ENCODE results near the gene GPR18.
"Not testable (repeated sequence)": the region's sequence is repeated elsewhere in the genome, so short reads cannot be mapped to it uniquely, and the experiment has no call there.

Gene GPR18

DNA sequence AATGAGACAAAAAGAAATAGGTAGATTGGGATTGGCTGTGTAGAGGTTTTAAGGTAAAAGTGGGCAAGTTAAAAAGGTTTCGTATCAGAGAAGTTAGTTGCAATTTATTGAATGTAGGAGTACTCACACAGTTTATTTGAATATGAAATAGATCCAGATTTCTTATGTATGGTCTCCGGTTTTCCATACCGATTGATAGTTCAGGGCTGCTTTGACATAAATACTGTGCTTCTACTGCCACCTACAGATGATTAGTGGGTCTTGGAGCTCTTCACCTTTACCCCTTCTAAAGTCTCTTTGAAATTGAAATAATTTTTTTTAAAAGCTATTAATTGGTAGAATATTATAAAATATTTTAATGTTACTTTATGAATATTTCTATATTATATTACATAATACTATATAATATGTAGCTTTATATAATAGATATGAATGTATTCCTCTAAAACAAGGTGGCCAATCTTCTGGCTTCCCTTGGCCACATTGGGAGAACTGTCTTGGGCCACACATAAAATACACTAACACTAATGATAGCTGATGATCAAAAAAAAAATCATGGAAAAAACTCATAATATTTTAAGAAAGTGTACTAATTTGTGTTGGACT is 7.7 kb upstream of the GPR18 start:
- DNase-seq = no peak

DNA sequence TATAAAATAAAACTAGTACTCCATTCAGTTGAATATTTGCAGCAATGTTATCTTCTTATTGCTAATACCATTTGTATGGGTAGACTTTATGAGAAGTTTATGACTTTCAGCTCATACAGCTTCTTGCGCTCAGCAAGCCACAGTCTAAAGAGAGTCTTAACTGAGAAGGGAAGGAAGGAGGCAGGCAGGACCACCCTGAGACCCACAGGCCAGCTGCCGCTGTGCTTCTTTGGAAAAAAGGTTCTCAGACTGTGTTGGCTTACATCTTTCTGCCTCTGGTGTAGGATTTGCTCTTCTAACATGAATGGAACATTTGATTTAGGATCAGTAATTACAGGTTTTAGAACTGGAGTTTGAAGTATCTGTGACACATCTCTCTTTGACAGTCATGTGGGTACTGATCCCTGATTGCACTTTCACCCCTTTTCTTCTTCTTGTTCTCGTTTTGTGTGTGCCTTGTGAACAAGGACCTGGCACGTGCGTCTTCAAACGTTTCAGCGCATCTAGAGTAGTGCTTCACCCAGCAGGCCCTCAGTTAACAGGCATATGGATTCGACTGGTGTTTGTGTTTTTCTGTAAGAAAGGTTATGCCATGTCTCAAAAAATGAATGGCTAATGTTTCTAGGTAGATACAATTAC is 7.1 kb upstream of the GPR18 start:
- no peak for DNase-seq

GRCh38 chr13:99264051-99264450 is 5.9 kb upstream of the GPR18 start:
- no peak for DNase-seq

- no peak for DNase-seq
Observed at GRCh38 chr13:99263126-99263785, 5.1 kb upstream of the GPR18 start.

DNA sequence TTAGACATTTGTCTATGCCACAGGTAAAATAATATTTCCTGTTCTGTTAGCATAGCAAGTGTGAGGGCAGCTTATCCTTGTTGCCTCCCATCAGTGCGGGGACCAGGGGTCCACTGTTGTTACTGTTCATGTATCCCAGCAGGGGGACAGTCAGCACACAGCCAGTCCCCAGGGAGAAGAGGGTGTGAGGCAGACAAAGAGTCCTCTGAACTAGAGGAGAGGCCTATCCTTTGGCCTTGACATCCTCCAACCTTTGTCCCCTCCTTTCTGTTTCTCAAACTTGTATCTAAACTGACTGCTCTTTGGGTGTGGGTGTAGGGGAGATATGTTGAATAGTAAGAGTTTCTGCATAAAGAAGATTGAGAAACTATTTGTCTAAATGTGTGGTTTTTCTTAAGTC is 2.9 kb upstream of the GPR18 start:
- no peak for DNase-seq

DNA sequence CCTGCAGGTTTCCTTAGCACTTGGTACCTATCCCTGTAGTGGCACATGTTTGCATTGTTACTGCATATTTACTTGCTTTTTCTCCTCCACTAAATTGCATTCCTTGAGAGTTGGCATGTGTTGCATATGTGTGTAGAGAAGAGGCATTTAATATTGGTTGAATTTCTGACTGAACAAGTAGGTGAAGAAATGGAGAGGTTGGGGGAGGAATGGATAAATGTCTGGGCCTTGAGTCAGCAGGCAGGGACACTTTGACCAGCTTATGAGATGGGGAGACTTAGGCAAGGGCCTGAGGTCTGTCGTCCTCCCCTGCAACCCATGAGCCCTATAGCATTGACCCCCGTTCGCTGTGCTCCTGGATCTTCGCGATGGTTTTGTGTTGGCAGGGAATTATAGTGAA is 2.0 kb upstream of the GPR18 start:
- no peak for DNase-seq

GRCh38 chr13:99258946-99259345 is 767 bp upstream of the GPR18 start:
- DNase-seq = no peak

DNA sequence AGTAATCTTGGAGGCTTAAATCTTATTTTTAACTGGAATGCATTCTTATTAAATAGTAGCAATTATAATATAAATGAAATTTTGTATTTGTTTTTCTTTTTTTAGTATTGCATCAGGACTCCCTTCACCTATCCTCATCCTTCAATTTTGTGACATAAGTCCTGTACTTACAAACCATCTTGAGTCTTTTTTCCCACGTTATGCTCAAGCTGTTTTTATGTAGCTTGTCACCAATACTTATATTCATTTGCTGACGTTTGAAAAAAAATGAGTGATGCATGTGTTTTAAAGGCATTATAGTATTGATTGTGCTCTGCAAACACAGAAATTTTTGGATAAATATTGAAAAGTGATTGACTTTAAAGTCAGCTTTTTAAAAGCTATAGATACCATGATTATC is 888 bp downstream of the GPR18 start:
- DNase-seq = no peak

GRCh38 chr13:99256709-99257108 is 1.5 kb downstream of the GPR18 start:
- DNase-seq = no peak

DNA sequence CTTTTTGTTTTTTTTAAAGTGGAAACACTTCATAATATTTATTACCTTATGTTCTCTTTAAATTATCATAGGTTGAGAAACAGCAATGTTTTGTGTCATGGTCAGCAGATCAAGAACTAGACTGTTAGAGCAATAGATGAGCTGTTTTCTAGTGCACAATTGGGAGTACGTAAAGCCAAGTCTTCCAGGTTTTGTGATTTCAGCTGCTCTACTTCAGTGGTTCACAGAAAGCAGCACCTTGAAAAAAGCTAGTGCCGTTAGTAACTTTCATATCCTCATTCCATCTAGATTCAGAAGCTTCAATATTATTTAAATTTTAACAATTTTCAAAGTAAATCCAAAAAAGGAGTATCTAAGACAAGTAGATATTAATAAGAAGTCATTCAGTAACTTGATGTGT is 1.9 kb downstream of the GPR18 start:
- DNase-seq = no peak

GRCh38 chr13:99255271-99255670 is 2.9 kb downstream of the GPR18 start:
- DNase-seq = no peak

DNA sequence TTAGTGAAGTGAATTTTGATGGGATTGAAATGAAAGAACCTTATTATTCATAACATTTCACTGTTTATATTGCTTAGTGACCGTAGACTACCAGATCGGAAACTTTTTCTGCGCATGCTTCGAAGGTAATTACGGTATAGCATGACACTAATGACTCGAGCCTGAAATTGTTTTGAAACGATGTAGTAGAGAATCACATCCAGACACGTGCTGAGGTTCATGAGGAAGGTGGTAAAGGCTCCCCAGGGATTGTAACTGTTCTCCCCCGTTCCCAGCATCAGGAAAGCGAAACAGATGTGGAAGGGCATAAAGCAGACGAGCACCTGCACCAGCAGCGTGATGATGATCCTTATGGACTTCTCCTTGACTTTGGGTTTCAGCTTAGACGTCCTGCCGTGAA is 3.3 kb downstream of the GPR18 start:
- DNase-seq = no peak

- no peak for DNase-seq
Observed at GRCh38 chr13:99251921-99252320, 6.3 kb downstream of the GPR18 start.

GRCh38 chr13:99250982-99251825 is 7.0 kb downstream of the GPR18 start:
- no peak for DNase-seq

- not testable (repeated sequence) for DNase-seq
Observed at GRCh38 chr13:99249606-99250005, 8.6 kb downstream of the GPR18 start.

GRCh38 chr13:99249178-99249577 is 9.0 kb downstream of the GPR18 start:
- DNase-seq = not testable (repeated sequence)

GRCh38 chr13:99246100-99246499 is 12.1 kb downstream of the GPR18 start:
- no peak for DNase-seq

GRCh38 chr13:99237981-99238662 is 20.1 kb downstream of the GPR18 start:
- no peak for DNase-seq

DNA sequence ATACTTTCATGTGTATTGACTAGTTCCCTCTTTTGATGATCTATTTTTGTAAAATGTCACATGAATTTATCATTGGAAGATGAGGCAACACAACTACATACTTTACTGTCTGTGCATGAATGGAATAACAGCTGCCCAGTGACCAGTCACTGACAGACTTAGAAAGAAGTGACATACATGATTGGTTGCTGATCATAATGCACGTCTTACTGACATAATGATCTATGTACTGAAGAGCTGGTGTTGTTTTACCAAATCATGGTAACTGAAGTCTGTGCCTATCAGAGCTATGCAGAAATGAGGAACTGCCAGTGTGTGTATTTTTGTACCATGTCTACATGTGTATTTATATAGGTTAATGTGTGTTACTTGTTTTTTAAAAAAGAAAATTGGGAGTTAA is 26.5 kb downstream of the GPR18 start:
- no peak for DNase-seq

GRCh38 chr13:99230991-99231390 is 27.2 kb downstream of the GPR18 start:
- DNase-seq = no peak

DNA sequence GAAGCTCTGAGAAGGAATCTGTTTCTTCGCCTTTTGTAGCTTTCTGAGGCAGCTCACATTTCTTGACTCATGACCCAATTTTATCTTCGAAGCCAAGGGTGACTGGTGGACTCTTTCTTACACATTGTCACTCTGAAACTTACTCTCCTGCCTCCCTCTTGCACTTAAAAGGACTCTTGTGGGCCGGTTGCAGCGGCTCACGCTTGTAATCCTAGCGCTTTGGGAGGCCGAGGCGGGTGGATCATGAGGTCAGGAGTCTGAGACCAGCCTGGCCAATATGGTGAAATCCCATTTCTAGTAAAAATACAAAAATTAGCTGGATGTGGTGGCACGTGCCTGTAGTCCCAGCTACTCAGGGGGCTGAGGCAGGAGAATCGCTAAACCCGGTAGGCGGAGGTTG is 27.6 kb downstream of the GPR18 start:
- DNase-seq = not testable (repeated sequence)

DNA sequence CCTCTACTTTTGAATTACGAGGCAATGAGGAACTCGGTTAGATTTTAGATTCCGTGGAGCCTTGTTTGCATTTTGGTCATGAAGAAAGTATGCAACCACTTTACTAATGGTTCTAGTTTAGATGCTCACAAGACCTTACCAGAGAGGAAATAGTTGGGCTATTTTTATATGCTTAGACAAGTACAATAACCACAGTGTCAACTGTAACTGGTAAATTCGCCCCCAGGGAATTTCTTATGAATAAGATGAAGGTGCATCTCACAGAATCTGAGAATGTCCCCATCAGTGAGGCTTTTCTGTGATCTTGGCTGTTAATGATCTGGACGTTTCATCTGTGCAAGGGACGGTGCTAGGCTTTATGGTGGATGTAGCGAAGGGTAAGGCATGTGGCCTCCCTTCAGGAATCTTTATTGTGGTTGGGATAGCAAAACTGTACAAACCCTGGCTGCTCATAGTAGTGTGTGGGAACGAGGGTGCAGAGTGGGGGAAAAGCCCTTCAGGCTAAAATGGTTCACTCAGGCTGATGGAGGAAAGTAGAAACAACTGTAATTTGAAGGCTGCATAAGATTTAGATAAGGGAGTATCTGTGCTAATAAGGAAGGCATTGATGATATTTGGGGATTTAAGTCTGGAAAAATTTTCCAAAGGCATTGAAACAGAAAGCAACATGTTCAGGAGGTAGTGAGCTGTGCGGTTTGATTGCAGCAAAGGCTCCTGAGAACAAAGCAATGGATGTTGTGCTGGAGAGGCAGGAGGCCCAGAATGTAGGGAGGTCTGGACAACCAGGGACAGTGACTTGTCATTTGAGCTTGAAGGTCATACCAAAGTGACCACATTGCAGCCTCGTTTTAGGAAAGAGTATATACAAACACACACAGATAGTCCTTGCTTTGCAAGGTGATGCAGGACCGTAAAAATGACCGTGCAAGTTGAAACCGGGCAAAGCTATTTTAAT is 29.2 kb downstream of the GPR18 start:
- no peak for DNase-seq

All from NCI-H1105 (cell line).